ENCODE measurements around the gene EEF1AKMT3. TPM values are rescaled to one million over a fixed set of nuclear protein-coding genes. Genes with fewer than 3 reads are reported as not detected.
A peak's percentile ranks its signal among the peaks of the same experiment; 100 is the strongest.

Gene EEF1AKMT3
- total and polyA plus RNA-seq, 9 of the 15 experiments (the other 6 are each of a cell fraction or from before 2014, with no cell fraction given): 4.1 to 17.2 (median 7.9) TPM

- no peak overlapping the region for H2AFZ ChIP-seq (ENCODE audit: low read depth, low read length)
- no peaks in the 10 kb centered on the region for H3K79me2 ChIP-seq (ENCODE audit: control insufficient read depth, insufficient read depth, low read length)
- H4K20me1 ChIP-seq (replicated peaks; ENCODE audit: control insufficient read depth, insufficient read depth, low read length): no peaks in the 10 kb centered on the region
- DNase-seq (ENCODE audit: extremely low read depth in 1 of 4, low spot score in 3 of 4) (peak; percentile 43 to 63 (median 52)), ATAC-seq (peak; percentile 82), FAIRE-seq (peak; percentile 79)
- no peaks in the 10 kb centered on the region for H3K9me1 ChIP-seq (ENCODE audit: control insufficient read depth, insufficient read depth, low read length)
- intact Hi-C loops (cut with micrococcal nuclease): loop anchor here (1.0 kb wide), 1 partner anchor 102 kb away; no protein-coding TSS in a partner anchor
- H3K4me3 ChIP-seq: no peak overlapping the region
- BruUV-seq (replicated peaks): no TSS peak
- H3K27me3 ChIP-seq (ENCODE audit: control insufficient read depth in 2 of 2, insufficient read depth in 2 of 2, low read length in 2 of 2): no peaks in the 10 kb centered on the region
- in situ Hi-C loops (cut with MboI): no loop called here
- H3K4me2 ChIP-seq (ENCODE audit: insufficient read depth, low read length): no peak overlapping the region
- WGBS (ENCODE audit: insufficient coverage, low coverage, missing lambda C conversion rate): 42% methylated on average over 9 of the region's 9 CpGs
- H3K4me1 ChIP-seq (replicated peaks in 1 of 2; ENCODE audit: control insufficient read depth in 2 of 2, insufficient read depth in 2 of 2, low read length in 2 of 2): no peaks in the 10 kb centered on the region
- H3K36me3 ChIP-seq (ENCODE audit: control insufficient read depth, insufficient read depth, low read length): peaks cover 34% of the 10 kb centered on the region; the same call in 2 of the 3 replicates
- no peak overlapping the region for H3K27ac ChIP-seq (ENCODE audit: extremely low read depth, low read depth, low read length)
- POLR2A ChIA-PET: interaction anchor here (0.9 to 2.5 kb wide), 3 partner anchors 10 to 33 kb away, joined by 3 to 7 read pairs (median 4); no protein-coding TSS in a partner anchor
- CTCF ChIA-PET (ENCODE audit: low intra/inter-chr PET ratio): interaction anchor here (0.7 to 2.7 kb wide), 2 partner anchors 100 to 102 kb away, joined by 3 to 23 read pairs; no protein-coding TSS in a partner anchor
- no peak overlapping the region for H3K9ac ChIP-seq (ENCODE audit: insufficient read depth in 1 of 2, low read depth in 2 of 2, low read length in 2 of 2)
- no peaks in the 10 kb centered on the region for H3K9me3 ChIP-seq (replicated peaks; ENCODE audit: control insufficient read depth, insufficient read depth, low read depth, low read length)
- TF ChIP-seq KLF10 (CRISPR knock-in tag; IDR thresholded peaks at IDR 0.05) (no peak), HDAC8 (tag; IDR thresholded peaks at IDR 0.05) (no peak), KDM1A (IDR thresholded peaks at IDR 0.05) (no peak), ZNF134 (CRISPR knock-in tag; conservative IDR thresholded peaks at IDR 0.05) (no peak), ZNF589 (CRISPR knock-in tag; IDR thresholded peaks at IDR 0.05; ENCODE audit: low read depth) (no peak), MLX (CRISPR knock-in tag; conservative IDR thresholded peaks at IDR 0.05) (no peak), FOXJ3 (CRISPR knock-in tag; IDR thresholded peaks at IDR 0.05) (no peak), POLR2H (tag; IDR thresholded peaks at IDR 0.05; ENCODE audit: low read depth) (no peak), SMC3 (conservative IDR thresholded peaks at IDR 0.05; ENCODE audit: insufficient read depth, low read depth, low read length) (peak; percentile 64)
- TF ChIP-seq, protein P1, sequence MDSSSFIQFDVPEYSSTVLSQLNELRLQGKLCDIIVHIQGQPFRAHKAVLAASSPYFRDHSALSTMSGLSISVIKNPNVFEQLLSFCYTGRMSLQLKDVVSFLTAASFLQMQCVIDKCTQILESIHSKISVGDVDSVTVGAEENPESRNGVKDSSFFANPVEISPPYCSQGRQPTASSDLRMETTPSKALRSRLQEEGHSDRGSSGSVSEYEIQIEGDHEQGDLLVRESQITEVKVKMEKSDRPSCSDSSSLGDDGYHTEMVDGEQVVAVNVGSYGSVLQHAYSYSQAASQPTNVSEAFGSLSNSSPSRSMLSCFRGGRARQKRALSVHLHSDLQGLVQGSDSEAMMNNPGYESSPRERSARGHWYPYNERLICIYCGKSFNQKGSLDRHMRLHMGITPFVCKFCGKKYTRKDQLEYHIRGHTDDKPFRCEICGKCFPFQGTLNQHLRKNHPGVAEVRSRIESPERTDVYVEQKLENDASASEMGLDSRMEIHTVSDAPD (CRISPR knock-in tag; IDR thresholded peaks at IDR 0.05): no peak
- TF ChIP-seq, protein P2, sequence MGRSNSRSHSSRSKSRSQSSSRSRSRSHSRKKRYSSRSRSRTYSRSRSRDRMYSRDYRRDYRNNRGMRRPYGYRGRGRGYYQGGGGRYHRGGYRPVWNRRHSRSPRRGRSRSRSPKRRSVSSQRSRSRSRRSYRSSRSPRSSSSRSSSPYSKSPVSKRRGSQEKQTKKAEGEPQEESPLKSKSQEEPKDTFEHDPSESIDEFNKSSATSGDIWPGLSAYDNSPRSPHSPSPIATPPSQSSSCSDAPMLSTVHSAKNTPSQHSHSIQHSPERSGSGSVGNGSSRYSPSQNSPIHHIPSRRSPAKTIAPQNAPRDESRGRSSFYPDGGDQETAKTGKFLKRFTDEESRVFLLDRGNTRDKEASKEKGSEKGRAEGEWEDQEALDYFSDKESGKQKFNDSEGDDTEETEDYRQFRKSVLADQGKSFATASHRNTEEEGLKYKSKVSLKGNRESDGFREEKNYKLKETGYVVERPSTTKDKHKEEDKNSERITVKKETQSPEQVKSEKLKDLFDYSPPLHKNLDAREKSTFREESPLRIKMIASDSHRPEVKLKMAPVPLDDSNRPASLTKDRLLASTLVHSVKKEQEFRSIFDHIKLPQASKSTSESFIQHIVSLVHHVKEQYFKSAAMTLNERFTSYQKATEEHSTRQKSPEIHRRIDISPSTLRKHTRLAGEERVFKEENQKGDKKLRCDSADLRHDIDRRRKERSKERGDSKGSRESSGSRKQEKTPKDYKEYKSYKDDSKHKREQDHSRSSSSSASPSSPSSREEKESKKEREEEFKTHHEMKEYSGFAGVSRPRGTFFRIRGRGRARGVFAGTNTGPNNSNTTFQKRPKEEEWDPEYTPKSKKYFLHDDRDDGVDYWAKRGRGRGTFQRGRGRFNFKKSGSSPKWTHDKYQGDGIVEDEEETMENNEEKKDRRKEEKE (IDR thresholded peaks at IDR 0.05; ENCODE audit: borderline replicate concordance in 1 of 2, control insufficient read depth in 1 of 2, low read depth in 2 of 2, low read length in 1 of 2): no peak
These were observed 31.0 kb downstream of the EEF1AKMT3 start for GRCh38 chr12:57803319-57803893.

Data from K562 (cell line).